ENCODE results near the gene PRKN.

DNA sequence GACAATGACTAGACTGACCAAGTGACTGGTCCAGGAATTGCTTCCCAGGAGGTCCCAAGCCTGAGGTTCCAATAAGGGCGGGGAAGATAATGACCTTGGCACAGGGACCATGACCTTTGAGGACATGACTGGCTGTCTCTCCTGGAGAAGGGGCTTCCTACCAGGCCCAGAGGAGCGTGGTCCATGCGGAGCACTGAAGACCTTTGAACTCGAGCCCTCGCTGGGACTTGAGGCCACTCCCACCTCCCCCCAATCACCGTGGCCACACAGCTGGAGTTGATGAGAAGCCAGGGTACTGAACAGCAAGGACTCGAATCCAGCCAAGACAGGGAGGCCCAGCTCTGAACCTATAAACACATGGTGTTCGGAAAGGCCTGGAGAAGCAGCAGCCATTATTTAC, 677.0 kb downstream of the PRKN start:
- TF ChIP-seq, protein P1, sequence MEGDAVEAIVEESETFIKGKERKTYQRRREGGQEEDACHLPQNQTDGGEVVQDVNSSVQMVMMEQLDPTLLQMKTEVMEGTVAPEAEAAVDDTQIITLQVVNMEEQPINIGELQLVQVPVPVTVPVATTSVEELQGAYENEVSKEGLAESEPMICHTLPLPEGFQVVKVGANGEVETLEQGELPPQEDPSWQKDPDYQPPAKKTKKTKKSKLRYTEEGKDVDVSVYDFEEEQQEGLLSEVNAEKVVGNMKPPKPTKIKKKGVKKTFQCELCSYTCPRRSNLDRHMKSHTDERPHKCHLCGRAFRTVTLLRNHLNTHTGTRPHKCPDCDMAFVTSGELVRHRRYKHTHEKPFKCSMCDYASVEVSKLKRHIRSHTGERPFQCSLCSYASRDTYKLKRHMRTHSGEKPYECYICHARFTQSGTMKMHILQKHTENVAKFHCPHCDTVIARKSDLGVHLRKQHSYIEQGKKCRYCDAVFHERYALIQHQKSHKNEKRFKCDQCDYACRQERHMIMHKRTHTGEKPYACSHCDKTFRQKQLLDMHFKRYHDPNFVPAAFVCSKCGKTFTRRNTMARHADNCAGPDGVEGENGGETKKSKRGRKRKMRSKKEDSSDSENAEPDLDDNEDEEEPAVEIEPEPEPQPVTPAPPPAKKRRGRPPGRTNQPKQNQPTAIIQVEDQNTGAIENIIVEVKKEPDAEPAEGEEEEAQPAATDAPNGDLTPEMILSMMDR (conservative IDR thresholded peaks at IDR 0.05 in 1 of 2, IDR thresholded peaks at IDR 0.05 in 1 of 2; ENCODE audit: low read depth in 1 of 2, low read length in 2 of 2), result no peak
- no peak for TF ChIP-seq EZH2 (IDR thresholded peaks at IDR 0.05; ENCODE audit: low read length, missing control alignments)

Measured in fibroblast of lung (primary cell).